Hepatocyte (in vitro differentiated cells): ENCODE measurements around the gene KANSL3. TPM values are rescaled to one million over a fixed set of nuclear protein-coding genes. Genes with fewer than 3 reads are reported as not detected.

Experiments
- DNase-seq: peaks from one replicate; pipeline ENCODE4 v3.0.0-alpha.2; 2016; ENCODE audit warnings: low spot score
- H2AFZ ChIP-seq: fragments of 200-600 bp; sonication (generic); 2 replicates; pipeline ENCODE4 v1.6.0; 2016; ENCODE audit warnings: antibody characterized with exemption, mild to moderate bottlenecking
- H3K27ac ChIP-seq: fragments of 200-600 bp; sonication (generic); 2 replicates; pipeline ENCODE4 v1.5.1; 2016; ENCODE audit warnings: mild to moderate bottlenecking
- H3K27me3 ChIP-seq: fragments of 200-600 bp; sonication (generic); 2 replicates; pipeline ENCODE4 v1.6.1; 2016
- H3K36me3 ChIP-seq: fragments of 200-600 bp; sonication (generic); replicated peaks from 2 replicates; pipeline ENCODE4 v1.5.1; 2016; ENCODE audit warnings: low read depth; ENCODE audit not compliant: insufficient read depth
- H3K4me1 ChIP-seq: fragments of 200-600 bp; sonication (generic); 2 replicates; pipeline ENCODE4 v1.5.1; 2016; ENCODE audit warnings: mild to moderate bottlenecking, moderate library complexity; ENCODE audit not compliant: insufficient read depth
- H3K4me2 ChIP-seq: fragments of 200-600 bp; sonication (generic); 2 replicates; pipeline ENCODE4 v1.6.0; 2016
- H3K4me3 ChIP-seq: fragments of 200-600 bp; sonication (generic); 2 replicates; pipeline ENCODE4 v1.5.1; 2016; ENCODE audit warnings: mild to moderate bottlenecking
- H3K79me2 ChIP-seq: fragments of 200-600 bp; sonication (generic); 2 replicates; pipeline ENCODE4 v1.6.0; 2017; ENCODE audit warnings: mild to moderate bottlenecking
- H3K9me2 ChIP-seq: fragments of 200-600 bp; sonication (generic); replicated peaks from 2 replicates; pipeline ENCODE4 v1.6.0; 2017; ENCODE audit warnings: mild to moderate bottlenecking; ENCODE audit not compliant: insufficient read depth
- H3K9me3 ChIP-seq: fragments of 200-600 bp; sonication (generic); 2 replicates; pipeline ENCODE4 v1.5.1; 2016; ENCODE audit warnings: low read depth, mild to moderate bottlenecking
- H4K20me1 ChIP-seq: fragments of 200-600 bp; sonication (generic); 2 replicates; pipeline ENCODE4 v1.6.0; 2016; ENCODE audit warnings: mild to moderate bottlenecking; ENCODE audit not compliant: insufficient read depth, poor library complexity, severe bottlenecking
- EZH2 ChIP-seq: fragments of 200-600 bp; sonication (generic); IDR thresholded peaks from 2 replicates; pipeline ENCODE4 v1.6.1; 2016; ENCODE audit warnings: antibody characterized with exemption, mild to moderate bottlenecking, borderline replicate concordance
- EZH2phosphoT487 ChIP-seq: fragments of 200-600 bp; sonication (generic); IDR thresholded peaks from one replicate; pipeline ENCODE4 v1.6.1; 2018; ENCODE audit warnings: antibody characterized with exemption, mild to moderate bottlenecking, low read depth, moderate library complexity; ENCODE audit not compliant: unreplicated experiment, severe bottlenecking
- WGBS: methylation state at CpG from one replicate; pipeline ENCODE4 v1.1.6; 2016; ENCODE audit warnings: low lambda C conversion rate; ENCODE audit errors: missing lambda C conversion rate; 5-methylcytosine and 5-hydroxymethylcytosine counted together
- polyA plus RNA-seq: library from polyadenylated mRNA; unstranded; fragments of >200 nt; fragmentation: Nextera tagmentation; extraction: Ambion mirVana; gene quantifications from 2 replicates; pipeline ENCODE4 v1.2.1, GENCODE V29; 2016
- total RNA-seq: library from RNA; depleted of rRNA; stranded (reverse); fragments of >200 nt; gene quantifications from 2 replicates; pipeline ENCODE4 v1.2.3, GENCODE V29; 2014
- TF ChIP-seq, protein P1 (sequence below): fragments of 200-600 bp; sonication (generic); IDR thresholded peaks from 2 replicates; pipeline ENCODE4 v1.5.1; 2016; ENCODE audit warnings: antibody characterized with exemption, mild to moderate bottlenecking; ENCODE audit not compliant: poor library complexity

Gene KANSL3
- total and polyA plus RNA-seq, 2 experiments from 2014 or later = 18.4 to 26.7 TPM

DNA sequence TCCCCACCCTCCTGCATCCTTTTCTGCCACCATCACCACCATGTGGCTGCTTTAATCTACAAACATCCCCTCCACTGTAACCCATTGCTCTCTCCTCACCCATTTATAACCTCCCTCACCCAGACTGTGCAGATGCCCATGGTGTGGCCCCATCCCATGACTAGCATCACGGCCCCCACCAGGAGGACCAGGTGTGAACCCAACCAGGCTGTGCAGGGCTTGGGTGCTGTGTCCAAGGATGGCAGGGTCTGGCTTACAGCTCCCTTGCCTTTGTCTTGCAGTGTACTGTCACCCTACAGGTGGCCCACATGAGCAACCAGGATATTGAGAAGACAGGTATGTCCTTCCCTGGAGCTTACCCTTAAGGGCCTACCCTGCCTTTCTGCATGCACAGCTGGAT, 11.2 kb upstream of the KANSL3 start:
- TF ChIP-seq EZH2 = no peak
- TF ChIP-seq EZH2phosphoT487 = no peak
- TF ChIP-seq, protein P1, sequence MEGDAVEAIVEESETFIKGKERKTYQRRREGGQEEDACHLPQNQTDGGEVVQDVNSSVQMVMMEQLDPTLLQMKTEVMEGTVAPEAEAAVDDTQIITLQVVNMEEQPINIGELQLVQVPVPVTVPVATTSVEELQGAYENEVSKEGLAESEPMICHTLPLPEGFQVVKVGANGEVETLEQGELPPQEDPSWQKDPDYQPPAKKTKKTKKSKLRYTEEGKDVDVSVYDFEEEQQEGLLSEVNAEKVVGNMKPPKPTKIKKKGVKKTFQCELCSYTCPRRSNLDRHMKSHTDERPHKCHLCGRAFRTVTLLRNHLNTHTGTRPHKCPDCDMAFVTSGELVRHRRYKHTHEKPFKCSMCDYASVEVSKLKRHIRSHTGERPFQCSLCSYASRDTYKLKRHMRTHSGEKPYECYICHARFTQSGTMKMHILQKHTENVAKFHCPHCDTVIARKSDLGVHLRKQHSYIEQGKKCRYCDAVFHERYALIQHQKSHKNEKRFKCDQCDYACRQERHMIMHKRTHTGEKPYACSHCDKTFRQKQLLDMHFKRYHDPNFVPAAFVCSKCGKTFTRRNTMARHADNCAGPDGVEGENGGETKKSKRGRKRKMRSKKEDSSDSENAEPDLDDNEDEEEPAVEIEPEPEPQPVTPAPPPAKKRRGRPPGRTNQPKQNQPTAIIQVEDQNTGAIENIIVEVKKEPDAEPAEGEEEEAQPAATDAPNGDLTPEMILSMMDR = no peak
- WGBS = 100% methylated on average over 1 of the region's 1 CpG
- no peak overlapping the region for H3K4me3 ChIP-seq

DNA sequence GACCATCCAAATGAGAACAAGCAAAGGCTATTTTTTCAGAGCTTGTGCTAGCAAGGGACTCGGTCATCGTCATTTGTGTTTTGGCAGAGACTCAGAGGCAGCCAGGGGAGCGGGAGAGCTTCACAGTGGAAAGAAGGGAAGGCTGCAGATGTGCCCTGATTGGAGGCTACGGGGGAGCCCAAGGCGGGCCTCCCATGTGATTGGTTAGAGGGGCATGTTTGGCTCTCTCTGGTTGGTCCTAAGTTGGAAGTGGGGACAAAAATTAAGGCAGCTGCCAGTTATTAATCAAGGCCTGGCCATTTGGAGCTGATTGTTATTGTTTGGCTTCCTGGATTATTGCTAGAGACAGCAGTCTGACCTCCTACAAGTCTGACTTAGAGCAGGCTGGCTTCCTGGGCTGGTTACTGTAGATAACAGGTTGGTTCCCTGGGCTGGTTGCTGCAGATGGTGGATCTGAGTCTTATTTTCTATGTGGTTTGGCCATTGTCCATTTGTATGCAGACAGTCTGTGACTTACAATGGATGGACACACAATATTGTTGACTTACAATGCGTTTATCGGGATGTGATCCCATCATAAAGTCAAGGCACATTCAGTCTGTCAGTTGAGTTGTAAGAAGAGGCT, 10.3 kb upstream of the KANSL3 start:
- H3K4me2 ChIP-seq = no peak overlapping the region
- H3K27ac ChIP-seq = no peak overlapping the region
- H3K79me2 ChIP-seq = no peaks in the 10 kb centered on the region
- no peaks in the 10 kb centered on the region for H3K9me2 ChIP-seq
- H3K9me3 ChIP-seq = no peaks in the 10 kb centered on the region
- WGBS = 96% methylated on average over 7 of the region's 7 CpGs
- H3K4me1 ChIP-seq = no peaks in the 10 kb centered on the region
- TF ChIP-seq, protein P1 = no peak
- no peak for TF ChIP-seq EZH2
- no peak for TF ChIP-seq EZH2phosphoT487
- H2AFZ ChIP-seq = no peak overlapping the region
- H3K4me3 ChIP-seq = no peak overlapping the region
- no peaks in the 10 kb centered on the region for H4K20me1 ChIP-seq
- no peak for DNase-seq
- no peaks in the 10 kb centered on the region for H3K27me3 ChIP-seq
- H3K36me3 ChIP-seq = no peaks in the 10 kb centered on the region

More for the DNA sequence above, 11.2 kb upstream of the KANSL3 start:
- H3K27me3 ChIP-seq = no peaks in the 10 kb centered on the region
- H3K9me3 ChIP-seq = no peaks in the 10 kb centered on the region
- H3K27ac ChIP-seq = no peak overlapping the region
- H3K4me2 ChIP-seq = no peak overlapping the region
- no peaks in the 10 kb centered on the region for H3K79me2 ChIP-seq
- no peak overlapping the region for H2AFZ ChIP-seq
- no peaks in the 10 kb centered on the region for H3K9me2 ChIP-seq
- no peaks in the 10 kb centered on the region for H4K20me1 ChIP-seq
- H3K4me1 ChIP-seq = no peaks in the 10 kb centered on the region
- H3K36me3 ChIP-seq = no peaks in the 10 kb centered on the region
- no peak for DNase-seq

DNA sequence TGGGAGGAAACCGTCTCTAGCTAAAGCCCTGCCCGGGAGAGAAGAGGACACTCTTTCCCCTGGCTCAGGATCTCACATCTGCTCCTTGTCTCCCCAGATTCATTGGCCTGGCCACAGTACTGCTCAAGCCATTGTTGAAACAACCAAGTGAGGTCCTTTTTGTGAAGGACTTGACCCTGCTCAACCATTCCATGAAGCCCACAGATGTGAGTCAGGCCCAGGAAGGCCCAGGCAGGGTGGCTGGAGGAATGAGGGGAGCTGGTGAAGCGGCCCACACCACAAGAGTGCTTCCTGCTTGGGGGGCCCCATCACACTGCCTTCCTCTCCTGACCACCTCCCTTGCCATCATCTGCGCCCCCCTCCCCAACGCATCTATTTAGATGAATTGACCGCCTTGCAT, 9.6 kb upstream of the KANSL3 start:
- no peak overlapping the region for H3K27ac ChIP-seq
- H3K4me2 ChIP-seq = no peak overlapping the region
- H3K79me2 ChIP-seq = no peaks in the 10 kb centered on the region
- H3K36me3 ChIP-seq = no peaks in the 10 kb centered on the region
- 94% methylated on average over 6 of the region's 6 CpGs for WGBS
- H3K4me1 ChIP-seq = no peaks in the 10 kb centered on the region
- no peaks in the 10 kb centered on the region for H3K9me2 ChIP-seq
- no peaks in the 10 kb centered on the region for H4K20me1 ChIP-seq
- H3K9me3 ChIP-seq = no peaks in the 10 kb centered on the region
- no peaks in the 10 kb centered on the region for H3K27me3 ChIP-seq
- H2AFZ ChIP-seq = no peak overlapping the region
- no peak for DNase-seq
- TF ChIP-seq EZH2 (no peak), EZH2phosphoT487 (no peak)
- TF ChIP-seq, protein P1 = no peak
- H3K4me3 ChIP-seq = no peak overlapping the region
